OCI-LY3 (cell line): Measurements from ENCODE around the gene NXPE3.

ENCODE experiments used
- H2AFZ ChIP-seq: fragments of 200-600, 300-600 bp; shearing (Covaris generic); 2 replicates; pipeline ENCODE4 v1.6.0; 2014; ENCODE audit warnings: antibody characterized with exemption, low read depth, low read length
- H3K27ac ChIP-seq: fragments of 200-600, 300-600 bp; sonication (generic); 2 replicates; pipeline ENCODE4 v1.5.1; 2014; ENCODE audit warnings: mild to moderate bottlenecking, low read length, moderate library complexity, mixed read lengths
- H3K27me3 ChIP-seq: fragments of 200-600, 300-600 bp; sonication (generic); 2 replicates; pipeline ENCODE4 v1.6.1; 2014; ENCODE audit warnings: low read depth, low read length, mixed read lengths
- H3K36me3 ChIP-seq: fragments of 200-600, 300-600 bp; sonication (generic); replicated peaks from 2 replicates; pipeline ENCODE3; 2014; ENCODE audit warnings: low read depth, low read length, mixed read lengths
- H3K4me1 ChIP-seq: fragments of 300-600, 200-600 bp; sonication (generic); 2 replicates; pipeline ENCODE4 v1.6.1; 2014; ENCODE audit warnings: low read length, mixed read lengths
- H3K4me2 ChIP-seq: fragments of 200-600, 300-600 bp; sonication (generic); 2 replicates; pipeline ENCODE4 v1.6.1; 2014; ENCODE audit warnings: low read length, mixed read lengths
- H3K4me3 ChIP-seq: fragments of 300-600, 200-600 bp; sonication (generic); 2 replicates; pipeline ENCODE4 v1.5.1; 2014; ENCODE audit warnings: antibody characterized with exemption, mild to moderate bottlenecking, low read length, moderate library complexity
- H3K79me2 ChIP-seq: fragments of 300-600, 200-600 bp; shearing (Covaris generic); 2 replicates; pipeline ENCODE4 v1.6.1; 2014; ENCODE audit warnings: mild to moderate bottlenecking, low read length, mixed read lengths
- H3K9ac ChIP-seq: fragments of 300-600, 200-600 bp; shearing (Covaris generic); 2 replicates; pipeline ENCODE4 v1.6.0; 2014; ENCODE audit warnings: mild to moderate bottlenecking, low read length, moderate library complexity
- H3K9me3 ChIP-seq: fragments of 200-600, 300-600 bp; shearing (Covaris generic); 2 replicates; pipeline ENCODE4 v1.6.1; 2014; ENCODE audit warnings: low read length, mixed read lengths; ENCODE audit not compliant: insufficient read depth
- H4K20me1 ChIP-seq: fragments of 200-600, 300-600 bp; sonication (generic); 2 replicates; pipeline ENCODE4 v1.6.1; 2016; ENCODE audit warnings: low read length, mixed read lengths; ENCODE audit not compliant: insufficient read depth
- CTCF ChIP-seq: fragments of 200-600, 300-600 bp; sonication (generic); IDR thresholded peaks from 2 replicates; pipeline ENCODE4 v1.5.1; 2014; ENCODE audit warnings: antibody characterized with exemption, low read length, low read depth
- EZH2phosphoT487 ChIP-seq: fragments of 200-600 bp; shearing (Covaris generic); IDR thresholded peaks from 2 replicates; pipeline ENCODE4 v1.6.1; 2018; ENCODE audit warnings: antibody characterized with exemption, mixed run types, low read depth

Gene NXPE3

GRCh38 chr3:101865751-101866509 lies 86.9 kb downstream of the NXPE3 start:
- Histone ChIP-seq H3K9ac (no peak overlapping the region), H3K4me3 (no peak overlapping the region), H2AFZ (no peak overlapping the region), H3K4me2 (no peak overlapping the region), H3K4me1 (peaks cover 19% of the 10 kb centered on the region), H3K79me2 (no peaks in the 10 kb centered on the region), H3K27ac (no peak overlapping the region), H3K36me3 (peaks cover 26% of the 10 kb centered on the region), H3K27me3 (no peaks in the 10 kb centered on the region), H4K20me1 (peaks cover 12% of the 10 kb centered on the region; the same call in 1 of the 2 replicates), H3K9me3 (no peaks in the 10 kb centered on the region)
- TF ChIP-seq EZH2phosphoT487 (no peak), CTCF (no peak)

- H3K36me3 ChIP-seq: peaks cover 11% of the 10 kb centered on the region
- no peak overlapping the region for H3K4me3 ChIP-seq
- H3K4me1 ChIP-seq: peaks cover 3% of the 10 kb centered on the region
- no peak overlapping the region for H2AFZ ChIP-seq
- TF ChIP-seq EZH2phosphoT487 (no peak), CTCF (no peak)
- H3K27me3 ChIP-seq: no peaks in the 10 kb centered on the region
- H3K9ac ChIP-seq: no peak overlapping the region
- H3K9me3 ChIP-seq: no peaks in the 10 kb centered on the region
- no peak overlapping the region for H3K27ac ChIP-seq
- H3K4me2 ChIP-seq: no peak overlapping the region
- H4K20me1 ChIP-seq: no peaks in the 10 kb centered on the region
- H3K79me2 ChIP-seq: no peaks in the 10 kb centered on the region
Observed at GRCh38 chr3:101867511-101867910, 88.5 kb downstream of the NXPE3 start.

GRCh38 chr3:101867996-101868395 lies 89.0 kb downstream of the NXPE3 start:
- Histone ChIP-seq H4K20me1 (no peaks in the 10 kb centered on the region), H3K9ac (no peak overlapping the region), H3K4me2 (no peak overlapping the region), H3K4me3 (no peak overlapping the region), H2AFZ (no peak overlapping the region), H3K79me2 (no peaks in the 10 kb centered on the region), H3K9me3 (no peaks in the 10 kb centered on the region), H3K27me3 (no peaks in the 10 kb centered on the region), H3K4me1 (no peaks in the 10 kb centered on the region), H3K36me3 (peaks cover 6% of the 10 kb centered on the region), H3K27ac (no peak overlapping the region)
- TF ChIP-seq EZH2phosphoT487 (no peak), CTCF (no peak)

DNA sequence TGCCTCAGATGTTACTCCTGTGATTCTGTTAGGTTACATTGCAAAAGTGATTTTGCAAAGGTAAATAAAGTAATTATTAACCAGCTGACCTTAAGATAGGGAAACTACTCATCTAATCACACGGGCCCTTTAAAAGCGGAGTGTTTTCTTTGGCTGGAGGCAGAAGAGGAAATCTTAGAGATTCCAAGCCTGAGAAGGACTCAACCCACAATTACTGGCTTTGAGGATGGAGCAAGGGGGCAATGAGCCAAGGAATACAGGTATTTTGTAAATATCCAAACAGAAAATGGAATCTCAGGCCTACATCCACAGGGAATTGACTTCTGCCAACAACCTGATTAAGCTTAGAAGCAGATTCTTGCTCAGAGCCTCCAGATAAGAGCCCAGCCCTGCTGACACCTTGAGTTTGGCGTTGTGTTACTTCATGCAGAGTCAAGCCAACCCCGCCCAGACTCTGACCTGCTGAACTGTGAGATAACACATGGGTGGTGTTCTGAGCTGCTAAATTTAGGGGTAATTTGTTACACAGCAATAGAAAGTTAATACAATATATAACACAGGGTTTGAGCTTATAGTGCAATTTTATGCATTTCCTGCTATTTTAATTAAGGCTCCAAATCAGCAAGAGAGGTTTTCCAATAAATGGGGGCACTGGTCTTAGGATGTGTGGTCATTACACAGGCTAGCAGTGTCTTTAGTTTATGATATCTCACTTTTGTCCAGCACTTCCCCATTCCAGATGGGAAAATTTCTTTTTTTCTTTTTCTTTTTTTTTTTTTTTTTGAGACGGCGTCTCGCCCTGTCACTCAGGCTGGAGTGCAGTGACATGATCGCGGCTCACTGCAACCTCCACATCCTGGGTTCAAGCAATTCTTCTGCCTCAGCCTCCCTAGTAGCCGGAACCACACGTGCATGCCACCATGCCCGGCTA lies 89.8 kb downstream of the NXPE3 start:
- no peak overlapping the region for H3K9ac ChIP-seq
- H2AFZ ChIP-seq: no peak overlapping the region
- peaks cover 6% of the 10 kb centered on the region for H3K4me1 ChIP-seq
- H3K27me3 ChIP-seq: no peaks in the 10 kb centered on the region
- H3K27ac ChIP-seq: no peak overlapping the region
- H3K79me2 ChIP-seq: no peaks in the 10 kb centered on the region
- H3K4me3 ChIP-seq: no peak overlapping the region
- no peaks in the 10 kb centered on the region for H4K20me1 ChIP-seq
- H3K4me2 ChIP-seq: no peak overlapping the region
- no peaks in the 10 kb centered on the region for H3K9me3 ChIP-seq
- no peak for TF ChIP-seq EZH2phosphoT487
- no peak for TF ChIP-seq CTCF
- peaks cover 2% of the 10 kb centered on the region for H3K36me3 ChIP-seq
